GM10248 (cell line): ENCODE data around the gene GRM3.
"Not testable (repeated sequence)": the region's sequence is repeated elsewhere in the genome, so short reads cannot be mapped to it uniquely, and the experiment has no call there.

Experiments used
- CTCF ChIA-PET: fragments of 300-600 bp; sonication (Branson Sonifier 250); formaldehyde crosslinking; extraction: SDS; loops from one replicate; lab custom pipeline; 2021; ENCODE audit warnings: antibody characterized with exemption; lab: Yijun Ruan, JAX
- POLR2A ChIA-PET: fragments of 350-650 bp; sonication (Branson Sonifier 250); formaldehyde crosslinking; extraction: SDS; loops from one replicate; lab custom pipeline; 2020; ENCODE audit warnings: antibody characterized with exemption; lab: Yijun Ruan, JAX
- DNase-seq: peaks from one replicate; pipeline ENCODE4 v3.0.0; 2012; ENCODE audit errors: extremely low spot score
- TF ChIP-seq, protein P1 (sequence below): IDR thresholded peaks from 2 replicates; pipeline ENCODE4 v1.5.1; 2012; ENCODE audit warnings: mild to moderate bottlenecking, low read depth; ENCODE audit errors: extremely low read depth, missing control alignments, control extremely low read depth

GRM3 gene

DNA sequence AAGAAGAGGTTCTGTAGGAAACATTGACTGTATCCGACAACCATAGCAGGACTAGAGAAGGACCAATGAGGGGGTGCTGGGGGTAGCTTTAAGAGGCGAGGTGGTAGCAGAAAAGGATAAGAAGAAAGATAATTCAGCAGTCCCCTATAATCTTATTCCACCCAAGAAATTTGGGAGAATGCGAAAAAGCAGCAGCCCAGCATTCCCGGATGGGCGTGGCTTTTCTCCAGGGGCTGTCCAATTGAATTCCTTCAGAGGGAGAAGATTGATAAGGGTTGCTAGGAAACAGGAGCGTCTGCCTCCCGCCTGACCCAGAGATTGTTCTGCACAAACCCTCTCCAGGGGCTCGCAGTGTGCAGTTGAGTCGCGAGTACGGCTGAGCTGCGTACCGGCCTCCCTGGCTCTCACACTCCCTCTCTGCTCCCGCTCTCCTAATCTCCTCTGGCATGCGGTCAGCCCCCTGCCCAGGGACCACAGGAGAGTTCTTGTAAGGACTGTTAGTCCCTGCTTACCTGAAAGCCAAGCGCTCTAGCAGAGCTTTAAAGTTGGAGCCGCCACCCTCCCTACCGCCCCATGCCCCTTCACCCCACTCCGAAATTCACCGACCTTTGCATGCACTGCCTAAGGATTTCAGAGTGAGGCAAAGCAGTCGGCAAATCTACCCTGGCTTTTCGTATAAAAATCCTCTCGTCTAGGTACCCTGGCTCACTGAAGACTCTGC, at the start of gene GRM3:
GRM3 (plus strand) TSS at position 349 of the 721 bp plus-strand sequence. CDS start 121,237 bp downstream, outside the sequence.
- CTCF ChIA-PET, result interaction anchor here (0.9 to 1.1 kb wide), 2 partner anchors 16 to 31 kb away, joined by 3 read pairs; no protein-coding TSS in a partner anchor
- peak; percentile 13 for DNase-seq
- TF ChIP-seq, protein P1, sequence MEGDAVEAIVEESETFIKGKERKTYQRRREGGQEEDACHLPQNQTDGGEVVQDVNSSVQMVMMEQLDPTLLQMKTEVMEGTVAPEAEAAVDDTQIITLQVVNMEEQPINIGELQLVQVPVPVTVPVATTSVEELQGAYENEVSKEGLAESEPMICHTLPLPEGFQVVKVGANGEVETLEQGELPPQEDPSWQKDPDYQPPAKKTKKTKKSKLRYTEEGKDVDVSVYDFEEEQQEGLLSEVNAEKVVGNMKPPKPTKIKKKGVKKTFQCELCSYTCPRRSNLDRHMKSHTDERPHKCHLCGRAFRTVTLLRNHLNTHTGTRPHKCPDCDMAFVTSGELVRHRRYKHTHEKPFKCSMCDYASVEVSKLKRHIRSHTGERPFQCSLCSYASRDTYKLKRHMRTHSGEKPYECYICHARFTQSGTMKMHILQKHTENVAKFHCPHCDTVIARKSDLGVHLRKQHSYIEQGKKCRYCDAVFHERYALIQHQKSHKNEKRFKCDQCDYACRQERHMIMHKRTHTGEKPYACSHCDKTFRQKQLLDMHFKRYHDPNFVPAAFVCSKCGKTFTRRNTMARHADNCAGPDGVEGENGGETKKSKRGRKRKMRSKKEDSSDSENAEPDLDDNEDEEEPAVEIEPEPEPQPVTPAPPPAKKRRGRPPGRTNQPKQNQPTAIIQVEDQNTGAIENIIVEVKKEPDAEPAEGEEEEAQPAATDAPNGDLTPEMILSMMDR, result no peak
- POLR2A ChIA-PET, result no interaction called here

DNA sequence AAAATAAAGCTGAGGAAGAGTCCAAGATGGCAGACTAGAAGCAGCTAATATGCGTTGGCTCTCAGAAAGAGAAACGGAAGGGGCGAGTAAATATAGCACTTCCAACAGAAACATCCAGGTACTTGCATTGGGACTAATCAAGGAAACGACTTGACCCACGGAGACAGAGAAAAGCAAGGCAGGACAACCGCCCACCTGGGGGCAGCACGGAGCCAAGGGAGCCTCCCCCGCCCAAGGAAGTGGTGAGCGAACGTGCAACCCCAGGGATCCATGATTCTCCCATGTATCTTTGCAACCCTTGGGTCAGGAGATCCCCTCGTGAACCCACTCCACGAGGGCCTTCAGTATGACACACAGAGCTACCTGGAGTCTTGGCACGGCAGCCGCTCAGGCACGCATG, 45.4 kb upstream of the GRM3 start:
- CTCF ChIA-PET, result interaction anchor here (1.1 to 2.3 kb wide), 8 partner anchors 9 to 320 kb away, joined by 3 to 7 read pairs (median 3); no protein-coding TSS in a partner anchor
- no peak for DNase-seq
- POLR2A ChIA-PET, result no interaction called here
- TF ChIP-seq, protein P1, result peak; percentile 17

DNA sequence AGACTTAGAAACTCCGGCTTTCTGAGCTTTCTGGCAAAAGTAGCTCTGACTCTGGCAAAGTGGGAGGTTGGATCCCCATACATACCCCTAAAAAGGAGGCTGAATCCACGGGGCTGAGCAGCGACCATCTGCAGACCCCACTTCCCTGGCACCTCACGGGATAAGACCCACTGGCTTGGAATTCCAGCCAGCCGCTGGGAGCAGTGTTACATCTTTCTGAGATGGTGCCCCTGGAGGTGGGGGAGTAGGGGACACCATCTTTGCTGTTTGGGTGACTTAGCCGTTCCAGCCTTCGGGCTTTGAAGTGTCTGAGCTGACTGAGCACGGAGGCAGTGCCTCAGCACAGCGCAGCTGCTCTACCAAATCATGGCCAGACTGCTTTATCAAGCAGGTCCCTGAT, 45.0 kb upstream of the GRM3 start:
- TF ChIP-seq, protein P1, result no peak
- ChIA-PET CTCF (interaction anchor here (1.1 to 2.3 kb wide), 8 partner anchors 9 to 319 kb away, joined by 3 to 7 read pairs (median 3); no protein-coding TSS in a partner anchor), POLR2A (no interaction called here)
- DNase-seq, result no peak

DNA sequence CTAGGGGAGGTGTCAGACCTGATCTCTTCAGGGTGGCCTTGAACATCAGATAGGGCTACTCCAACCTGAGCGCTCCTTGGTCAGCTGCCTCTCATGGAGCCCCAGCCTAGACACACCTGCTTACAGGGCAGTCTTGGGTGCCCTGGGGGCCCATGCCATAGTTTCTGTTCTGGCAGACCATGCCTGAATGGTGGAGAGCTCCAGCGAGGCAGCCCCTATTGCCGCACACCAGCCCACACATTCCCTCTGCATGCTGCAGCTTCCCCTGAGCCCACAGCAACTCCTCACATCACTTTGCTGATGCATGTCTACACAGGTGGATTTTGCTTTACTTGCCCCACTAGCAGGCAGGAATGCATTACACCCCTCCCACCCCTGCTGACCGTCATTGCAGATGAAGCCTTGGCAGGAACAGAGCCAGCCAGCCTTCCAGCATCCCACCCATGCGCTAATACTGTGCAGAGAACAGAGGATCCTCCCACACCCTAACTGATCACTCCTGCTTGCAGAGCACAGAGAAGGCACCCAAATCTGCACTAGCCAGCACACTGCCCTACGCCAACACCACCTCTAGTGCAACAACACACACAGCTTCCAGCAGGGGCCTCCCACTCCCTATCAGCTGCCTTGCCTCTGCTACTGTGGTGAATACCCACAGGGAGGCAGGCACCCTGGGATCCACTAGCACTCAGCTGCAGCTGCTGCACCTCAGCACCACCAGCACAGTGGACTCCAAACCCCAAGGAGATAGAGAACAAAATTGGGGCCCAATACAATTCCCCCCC, 43.0 kb upstream of the GRM3 start:
- DNase-seq, result no peak
- TF ChIP-seq, protein P1, result peak; percentile 9
- ChIA-PET POLR2A (no interaction called here), CTCF (interaction anchor here (1.2 to 2.2 kb wide), 4 partner anchors 10 to 217 kb away, joined by 3 to 6 read pairs (median 4); no protein-coding TSS in a partner anchor)

DNA sequence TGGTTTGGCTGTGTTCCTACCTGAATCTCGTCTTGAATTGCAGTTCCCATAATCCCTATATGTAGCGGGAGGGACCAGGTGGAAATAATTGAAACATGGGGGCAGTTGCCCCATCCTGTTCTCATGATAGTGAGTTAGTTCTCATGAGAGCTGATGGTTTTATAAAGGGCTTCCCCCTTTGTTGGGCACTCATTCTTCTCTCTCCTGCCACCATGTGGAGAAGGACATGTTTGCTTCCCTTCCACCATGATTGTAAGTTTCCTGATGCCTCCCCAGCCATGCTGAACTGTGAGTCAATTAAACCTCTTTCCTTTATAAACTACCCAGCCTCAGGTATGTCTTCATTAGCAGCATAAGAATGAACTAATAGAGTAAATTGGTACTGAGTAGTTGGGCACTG, 28.0 kb upstream of the GRM3 start:
- POLR2A ChIA-PET, DNase-seq, CTCF ChIA-PET: not testable (repeated sequence)

DNA sequence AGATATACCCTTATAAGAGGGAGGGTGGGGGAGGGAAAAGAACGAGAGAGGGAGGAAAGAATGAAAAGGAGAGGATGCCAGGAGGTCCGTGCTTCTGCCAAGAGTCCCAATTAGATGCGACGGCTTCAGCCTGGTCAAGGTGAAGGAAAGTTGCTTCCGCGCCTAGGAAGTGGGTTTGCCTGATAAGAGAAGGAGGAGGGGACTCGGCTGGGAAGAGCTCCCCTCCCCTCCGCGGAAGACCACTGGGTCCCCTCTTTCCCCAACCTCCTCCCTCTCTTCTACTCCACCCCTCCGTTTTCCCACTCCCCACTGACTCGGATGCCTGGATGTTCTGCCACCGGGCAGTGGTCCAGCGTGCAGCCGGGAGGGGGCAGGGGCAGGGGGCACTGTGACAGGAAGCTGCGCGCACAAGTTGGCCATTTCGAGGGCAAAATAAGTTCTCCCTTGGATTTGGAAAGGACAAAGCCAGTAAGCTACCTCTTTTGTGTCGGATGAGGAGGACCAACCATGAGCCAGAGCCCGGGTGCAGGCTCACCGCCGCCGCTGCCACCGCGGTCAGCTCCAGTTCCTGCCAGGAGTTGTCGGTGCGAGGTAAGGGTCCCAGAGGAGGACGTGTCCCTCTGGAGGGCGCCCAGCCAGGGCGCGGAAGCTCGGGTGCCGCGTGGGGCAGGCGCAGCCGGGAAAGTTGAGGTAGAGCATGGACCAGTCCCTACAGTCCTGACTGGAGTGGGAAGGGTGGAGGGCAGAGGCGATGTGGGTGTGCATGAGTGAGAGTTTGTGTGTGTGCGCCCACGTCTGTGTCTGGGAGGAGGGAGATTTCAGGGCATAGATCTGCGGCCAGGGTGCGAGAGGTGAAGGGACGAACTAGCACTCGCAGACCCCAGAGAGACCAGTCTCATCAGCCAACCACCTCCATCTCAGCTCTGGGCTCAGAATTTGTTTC, 844 bp downstream of the GRM3 start:
- ChIA-PET CTCF (interaction anchor here (0.9 to 1.2 kb wide), 3 partner anchors 9 to 30 kb away, joined by 3 to 4 read pairs (median 3); no protein-coding TSS in a partner anchor), POLR2A (no interaction called here)
- TF ChIP-seq, protein P1, result no peak
- peak; percentile 20 for DNase-seq
